GM06990 (cell line): ENCODE measurements around the gene ANKIB1.

ENCODE experiments used
- DNase-seq: peaks from one replicate; pipeline ENCODE4 v3.0.0-alpha.2; 2011; ENCODE audit not compliant: insufficient read length; ENCODE audit errors: extremely low read depth
- H3K27me3 ChIP-seq: replicated peaks from 2 replicates; pipeline ENCODE4 v1.6.0; 2011; ENCODE audit warnings: low read length; ENCODE audit not compliant: control insufficient read depth, insufficient read depth
- H3K36me3 ChIP-seq: 2 replicates; pipeline ENCODE4 v1.5.1; 2011; ENCODE audit warnings: low read length; ENCODE audit not compliant: control insufficient read depth, insufficient read depth
- H3K4me3 ChIP-seq: replicated peaks from 2 replicates; pipeline ENCODE4 v1.5.1; 2011; ENCODE audit warnings: low read depth, mild to moderate bottlenecking, control low read depth, low read length
- CTCF ChIP-seq: IDR thresholded peaks from 2 replicates; pipeline ENCODE4 v1.5.1; 2011; ENCODE audit warnings: low read length, control low read depth, mild to moderate bottlenecking, inconsistent platforms; ENCODE audit not compliant: insufficient read depth, poor library complexity, severe bottlenecking

The ANKIB1 gene

DNA sequence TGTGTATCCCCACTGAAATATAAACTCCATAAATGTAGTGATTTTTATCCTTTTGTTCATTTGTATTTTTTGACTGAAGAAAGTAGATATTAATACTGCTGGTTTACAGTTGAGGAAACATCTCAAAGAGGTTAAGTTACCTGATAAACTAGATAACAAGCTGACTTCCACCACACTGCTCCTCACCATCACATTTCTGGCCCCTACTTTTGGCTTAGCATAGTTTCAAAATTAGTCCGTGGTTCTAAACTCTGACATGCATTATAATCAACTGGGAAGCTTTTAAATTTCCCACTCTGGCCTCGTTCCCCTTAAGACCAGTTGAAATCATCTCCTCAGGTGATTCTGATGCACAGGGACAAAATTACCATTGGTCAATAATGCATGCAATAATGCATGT is 43.5 kb downstream of the ANKIB1 start:
- no peak for TF ChIP-seq CTCF
- no peak for DNase-seq
- no peaks in the 10 kb centered on the region for H3K27me3 ChIP-seq
- H3K36me3 ChIP-seq, result no peaks in the 10 kb centered on the region
- H3K4me3 ChIP-seq, result peak overlapping the region; percentile 6; the same call in 1 of the 2 replicates

DNA sequence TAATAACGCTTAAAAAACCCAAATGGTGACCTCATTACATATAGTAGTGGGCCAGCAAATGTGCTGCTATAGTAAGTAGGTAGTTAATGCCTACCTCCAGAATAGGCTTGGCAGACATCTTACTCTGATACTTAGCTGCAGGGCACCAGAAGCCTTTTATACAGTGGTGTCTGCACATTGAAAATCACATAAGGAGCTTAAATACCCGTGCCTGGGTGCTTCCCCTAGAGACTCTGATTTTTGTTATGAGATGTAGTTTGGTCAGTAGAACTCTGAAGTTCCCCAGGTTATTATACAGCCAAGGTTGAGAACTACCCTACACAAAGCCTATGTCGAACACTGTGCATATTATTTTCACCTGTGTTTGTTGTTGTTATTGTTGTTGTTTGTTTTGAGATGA is 47.2 kb downstream of the ANKIB1 start:
- H3K27me3 ChIP-seq, result no peaks in the 10 kb centered on the region
- DNase-seq, result no peak
- no peak overlapping the region for H3K4me3 ChIP-seq
- H3K36me3 ChIP-seq, result 0 out of 2 replicates have a peak, but pooled peaks cover 1% of the 10 kb centered on the region
- TF ChIP-seq CTCF, result no peak

DNA sequence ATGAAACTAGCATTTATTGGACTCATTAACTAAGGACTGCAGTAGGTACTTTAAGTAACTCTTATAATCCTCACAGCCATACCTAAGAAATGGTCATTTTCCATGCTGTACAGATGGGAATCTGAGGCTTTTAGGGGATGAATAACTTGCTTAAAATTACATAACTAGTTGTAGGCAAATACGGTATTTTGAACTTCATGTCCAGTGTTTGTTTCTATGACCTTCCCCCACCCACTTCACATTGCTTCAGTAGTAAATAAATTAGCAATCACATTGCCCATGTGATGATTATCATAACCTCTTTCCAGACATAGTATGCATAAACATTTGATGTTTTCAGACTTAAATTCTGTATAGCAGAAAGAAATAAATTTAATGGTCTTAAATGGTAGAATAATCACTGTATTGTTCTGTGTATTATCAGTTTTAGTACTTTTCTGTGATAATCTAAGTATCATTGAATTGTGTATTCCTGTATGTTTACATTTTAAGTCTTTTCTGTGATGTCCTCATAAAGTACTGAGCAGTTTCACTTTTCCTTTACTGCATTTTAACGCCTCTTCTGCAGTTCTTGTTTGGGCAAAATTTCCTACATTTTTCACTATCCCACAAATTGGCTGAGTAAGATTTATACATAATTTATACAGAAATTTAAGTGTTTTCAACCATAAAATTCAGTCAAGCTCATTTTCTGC is 48.3 kb downstream of the ANKIB1 start:
- Histone ChIP-seq H3K27me3 (no peaks in the 10 kb centered on the region), H3K4me3 (no peak overlapping the region), H3K36me3 (0 out of 2 replicates have a peak, but pooled peaks cover 1% of the 10 kb centered on the region)
- no peak for DNase-seq
- no peak for TF ChIP-seq CTCF

DNA sequence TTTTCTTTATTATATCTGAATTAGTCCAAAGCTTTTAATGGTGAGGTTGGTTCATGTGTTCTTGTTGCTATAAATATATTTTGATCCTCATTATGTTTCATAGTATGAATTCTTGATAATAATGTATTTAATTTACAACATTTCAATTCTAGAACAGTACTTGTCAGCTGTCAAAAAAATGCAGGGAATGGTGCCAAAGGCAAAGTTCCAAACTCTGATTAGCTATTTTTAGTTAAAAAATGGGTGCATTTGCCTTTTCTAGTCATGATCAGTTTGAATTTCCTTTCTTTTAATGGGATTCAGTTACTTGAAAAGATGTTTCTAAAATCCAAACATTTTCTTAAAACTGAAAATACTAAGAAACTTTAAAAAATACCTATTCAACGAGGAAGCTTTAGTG is 49.6 kb downstream of the ANKIB1 start:
- no peaks in the 10 kb centered on the region for H3K27me3 ChIP-seq
- H3K4me3 ChIP-seq, result no peak overlapping the region
- no peak for TF ChIP-seq CTCF
- 0 out of 2 replicates have a peak, but pooled peaks cover 1% of the 10 kb centered on the region for H3K36me3 ChIP-seq
- DNase-seq, result no peak

DNA sequence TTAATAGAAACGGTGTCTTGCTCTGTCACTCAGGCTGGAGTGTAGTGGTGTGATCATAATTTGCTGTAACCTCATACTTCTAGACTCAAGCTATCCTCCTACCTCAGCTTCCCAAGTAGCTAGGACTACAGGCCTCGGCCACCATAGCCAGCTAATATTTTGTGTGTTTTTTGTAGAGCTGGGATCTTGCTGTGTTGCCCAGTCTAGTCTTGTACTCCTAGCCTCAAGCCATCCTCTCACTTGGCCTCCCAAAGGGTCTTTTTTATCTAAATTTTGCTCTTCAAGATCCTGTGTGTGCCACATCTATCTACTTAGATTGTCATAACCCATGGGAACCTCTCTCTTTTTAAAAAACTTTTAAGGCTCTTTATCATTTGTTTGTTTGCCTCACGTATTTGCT is 50.5 kb downstream of the ANKIB1 start:
- Histone ChIP-seq H3K4me3 (no peak overlapping the region), H3K27me3 (no peaks in the 10 kb centered on the region), H3K36me3 (0 out of 2 replicates have a peak, but pooled peaks cover 1% of the 10 kb centered on the region)
- no peak for TF ChIP-seq CTCF
- DNase-seq, result no peak
